Stimulated activated CD4-positive, alpha-beta T cell treated with anti-CD3 and anti-CD28 coated beads, Interleukin-12 subunit alpha, Interleukin-12 subunit beta, amount 100 ng/mL, for 4 hours (primary cell): ENCODE results near the gene ARPC3.
"Not testable (repeated sequence)": the region's sequence is repeated elsewhere in the genome, so short reads cannot be mapped to it uniquely, and the experiment has no call there.

Experiments used
- DNase-seq: peaks from one replicate; pipeline ENCODE4 v3.0.0-alpha.2; 2020

ARPC3 gene

DNA sequence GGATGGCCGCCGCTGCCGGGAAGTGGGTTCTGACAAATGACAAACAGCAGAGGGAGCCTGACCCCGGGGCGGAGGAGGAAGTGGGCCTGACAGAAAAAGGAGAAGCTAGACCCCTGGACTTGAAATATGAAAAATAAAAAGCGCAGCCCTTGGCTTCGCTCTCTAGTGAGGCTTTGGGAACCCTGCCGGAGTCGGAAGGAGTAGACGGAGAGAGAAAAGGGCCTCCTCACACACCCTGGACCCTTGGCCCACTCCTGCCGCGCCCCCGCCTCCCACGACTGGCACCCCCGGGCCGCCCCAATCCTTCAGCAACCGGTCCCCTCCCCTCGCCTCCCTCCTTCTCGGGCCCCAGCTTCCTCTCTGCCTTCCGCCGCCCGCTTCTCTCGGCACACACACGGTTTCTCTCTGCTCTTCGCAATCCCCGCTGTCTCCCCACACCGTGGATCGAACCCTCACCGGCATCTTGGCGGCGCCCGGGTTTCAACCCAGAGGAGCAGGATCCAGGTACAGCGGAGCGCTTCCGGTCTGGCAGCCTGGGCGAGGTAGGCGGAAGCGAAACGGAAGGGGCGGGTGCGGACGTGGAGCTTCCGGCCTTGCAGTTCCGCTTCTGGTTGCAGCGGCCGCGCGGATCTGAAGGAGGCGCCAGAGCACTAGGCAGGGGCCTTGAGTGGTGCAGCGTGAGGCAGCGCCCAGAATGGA lies at the start of gene ARPC3:
TSS of gene ARPC3 (minus strand) at position 539 of the 699 bp plus-strand sequence. CDS start at position 462, 77 bp downstream.
- peak; percentile 93 for DNase-seq

DNA sequence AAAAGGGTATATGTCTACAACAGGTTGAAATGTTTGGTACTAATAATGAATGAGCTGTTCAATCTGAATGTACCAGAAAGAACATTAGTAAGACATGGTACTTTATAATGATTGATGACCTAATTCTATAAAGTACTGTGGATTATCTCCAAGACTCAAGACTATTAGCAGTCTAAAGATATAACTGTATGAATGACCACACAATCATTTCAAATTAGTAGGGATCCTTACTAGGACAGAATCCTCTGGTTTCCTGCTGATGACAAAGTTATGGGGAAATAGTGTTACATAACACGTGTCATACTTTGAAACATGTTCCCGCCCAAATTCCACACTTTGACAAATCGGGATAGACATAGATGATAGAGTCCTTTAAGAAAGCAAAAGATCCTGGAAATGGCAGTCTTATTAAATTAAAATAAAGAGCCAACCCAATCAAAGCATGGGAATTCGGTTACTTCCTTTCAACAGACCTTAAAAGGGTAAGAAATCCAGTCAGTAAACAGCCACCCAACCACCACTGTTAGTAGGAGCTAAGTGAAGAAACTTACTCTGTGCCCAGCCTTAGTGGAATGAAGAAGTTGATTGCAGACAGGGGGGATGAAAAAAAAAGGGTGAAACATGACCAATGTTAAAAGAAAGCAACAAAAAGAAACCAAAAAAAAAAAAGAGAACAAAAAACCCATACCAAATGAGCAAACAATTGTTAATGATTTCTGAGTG lies 49.0 kb upstream of the ARPC3 start:
- DNase-seq, result no peak

DNA sequence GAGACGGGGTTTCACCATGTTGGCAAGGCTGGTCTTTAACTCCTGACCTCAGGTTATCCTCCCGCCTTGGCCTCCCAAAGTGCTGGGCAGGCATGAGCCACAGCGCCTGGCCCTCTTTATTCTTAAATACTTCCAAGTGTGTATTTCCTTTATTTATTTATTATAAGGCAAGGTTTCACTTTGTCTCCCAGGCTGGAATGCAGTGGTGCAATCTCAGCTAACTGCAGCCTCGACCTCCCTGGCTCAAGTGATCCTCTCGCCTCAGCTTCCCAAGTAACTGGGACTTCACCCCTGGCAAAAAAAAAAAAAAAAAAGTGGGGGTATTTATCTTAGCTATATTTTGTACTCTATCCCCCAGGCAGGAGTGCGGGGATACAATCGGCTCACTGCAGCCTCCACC lies 25.3 kb upstream of the ARPC3 start:
- DNase-seq, result no peak

DNA sequence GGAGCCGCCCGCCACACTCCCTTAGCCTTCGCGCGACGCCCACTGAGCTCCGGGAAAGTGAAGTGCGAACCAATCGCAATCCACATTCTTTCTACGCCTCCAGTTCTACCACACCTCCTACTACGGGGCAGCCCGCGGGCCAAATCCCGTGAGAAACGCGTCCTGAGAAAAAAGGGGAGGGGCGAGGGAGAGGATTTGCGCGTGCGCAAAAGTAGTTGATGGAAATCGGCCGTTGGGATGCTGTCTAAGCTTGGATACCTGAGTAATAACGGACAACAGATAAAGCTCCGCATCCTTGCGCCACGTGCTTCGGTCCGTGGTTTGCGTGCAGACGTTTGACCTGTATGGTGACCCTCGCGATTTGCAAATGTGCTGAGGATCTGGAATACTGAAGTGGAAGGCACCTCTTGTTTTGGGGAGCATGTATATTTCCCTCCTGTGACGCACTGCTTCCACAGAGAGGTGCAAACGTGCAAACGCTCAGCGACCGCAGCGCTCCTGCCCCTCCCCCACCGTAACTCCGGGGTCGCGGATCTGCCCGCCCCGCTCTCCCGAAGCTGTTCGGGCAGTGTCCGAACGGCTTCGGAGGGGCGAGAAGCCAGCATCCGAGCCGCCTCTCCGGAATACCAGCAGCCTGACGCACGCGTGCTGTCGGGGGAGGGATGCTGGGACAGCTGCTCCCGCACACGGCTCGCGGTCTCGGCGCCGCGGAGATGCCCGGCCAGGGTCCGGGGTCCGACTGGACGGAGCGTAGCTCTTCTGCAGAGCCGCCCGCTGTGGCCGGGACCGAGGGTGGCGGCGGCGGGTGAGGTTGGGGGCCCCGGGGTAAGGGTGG lies 18.3 kb upstream of the ARPC3 start, which contains the start of the genes FAM216A and GPN3:
TSS of gene FAM216A (plus strand) at position 632 of the 835 bp plus-strand sequence. CDS start at position 663, 31 bp downstream.
TSS of gene GPN3 (minus strand) at position 44 of the 835 bp plus-strand sequence. CDS start 54 bp downstream, outside the sequence.
- peak; percentile 89 for DNase-seq

DNA sequence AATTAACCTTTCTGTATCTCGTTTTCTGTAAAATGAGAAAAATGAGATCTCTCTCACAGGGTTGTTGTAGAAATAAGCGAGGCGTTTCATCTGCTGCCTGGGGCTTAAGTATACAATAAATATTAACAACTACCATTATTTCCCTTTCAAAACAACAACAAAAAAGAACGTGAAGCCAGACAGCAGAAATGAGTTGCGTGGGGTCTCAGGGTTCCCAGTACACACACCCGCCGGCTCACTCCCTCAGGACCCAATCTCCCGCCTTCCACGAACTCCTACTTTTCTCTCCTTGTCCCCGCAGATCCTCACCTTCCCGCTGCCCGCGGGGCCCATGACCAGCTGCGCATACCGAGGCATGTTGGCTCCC lies 17.7 kb upstream of the ARPC3 start:
- DNase-seq, result no peak

DNA sequence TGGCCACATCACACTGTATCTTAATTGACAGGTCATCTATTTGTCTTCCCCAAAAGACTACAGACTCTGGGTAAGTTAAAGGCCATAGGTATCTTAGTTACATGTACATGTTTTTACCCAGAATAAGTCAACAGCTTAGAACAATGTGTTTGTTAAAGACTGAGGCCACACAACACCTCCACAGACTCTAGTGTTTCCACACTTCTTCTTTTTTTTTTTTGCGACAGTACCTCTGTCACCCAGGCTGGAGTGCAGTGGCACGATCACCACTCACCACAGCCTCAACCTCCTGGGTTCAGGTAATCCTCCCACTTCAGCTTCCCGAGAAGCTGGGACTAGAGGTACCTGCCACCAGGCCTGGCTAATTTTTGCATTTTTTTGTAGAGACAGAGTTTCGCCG lies 16.7 kb upstream of the ARPC3 start:
- no peak for DNase-seq

DNA sequence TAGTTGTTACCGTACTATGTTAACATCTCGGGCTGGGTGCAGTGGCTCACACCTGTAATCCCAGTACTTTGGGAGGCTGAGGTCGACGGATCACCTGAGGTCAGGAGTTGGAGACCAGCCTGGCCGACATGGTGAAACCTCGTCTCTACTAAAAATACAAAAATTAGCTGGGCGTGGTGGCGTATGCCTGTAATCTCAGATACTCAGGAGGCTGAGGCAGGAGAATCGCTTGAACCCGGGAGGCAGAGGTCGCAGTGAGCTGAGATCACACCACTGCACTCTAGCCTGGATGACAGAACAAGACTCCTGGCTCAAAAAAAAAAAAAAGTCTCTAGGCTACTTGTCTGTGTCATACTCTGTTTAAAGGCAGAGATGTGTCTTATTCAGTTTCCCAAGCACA lies 15.6 kb upstream of the ARPC3 start:
- not testable (repeated sequence) for DNase-seq

DNA sequence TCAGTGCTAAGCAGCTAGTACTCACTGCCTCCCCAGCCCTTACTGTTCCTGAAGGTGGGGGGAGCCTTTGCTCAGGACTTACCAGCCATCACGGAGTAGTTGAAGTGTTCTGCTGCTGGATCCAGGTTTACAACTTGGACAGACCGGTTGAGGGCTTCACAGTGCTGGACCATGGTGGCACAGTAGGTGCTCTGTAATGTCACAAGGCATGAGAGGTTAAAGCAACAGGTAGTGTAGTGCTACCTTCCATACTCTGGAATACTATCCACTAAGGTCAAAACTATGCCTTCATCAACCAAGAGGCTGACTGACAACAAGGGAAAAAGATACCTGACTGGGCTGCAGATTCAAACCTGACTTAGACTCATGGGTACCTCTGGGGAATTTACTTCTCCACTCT lies 14.9 kb upstream of the ARPC3 start:
- no peak for DNase-seq

DNA sequence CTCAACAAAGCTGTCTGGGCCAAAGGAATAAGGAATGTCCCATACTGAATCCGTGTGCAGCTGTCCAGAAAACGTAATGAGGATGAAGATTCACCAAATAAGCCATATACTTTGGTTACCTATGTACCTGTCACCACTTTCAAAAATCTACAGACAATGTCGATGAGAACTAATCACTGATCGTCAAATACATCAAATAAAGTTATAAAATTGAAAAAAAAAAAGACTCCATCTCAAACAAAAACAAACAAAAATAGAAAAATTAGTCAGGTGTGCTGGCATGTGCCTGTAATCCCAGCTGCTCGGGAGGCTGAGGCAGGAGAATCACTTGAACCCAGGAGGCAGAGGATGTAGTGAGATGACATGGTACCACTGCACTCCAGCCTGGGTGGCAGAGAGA lies 11.1 kb upstream of the ARPC3 start:
- DNase-seq, result not testable (repeated sequence)

DNA sequence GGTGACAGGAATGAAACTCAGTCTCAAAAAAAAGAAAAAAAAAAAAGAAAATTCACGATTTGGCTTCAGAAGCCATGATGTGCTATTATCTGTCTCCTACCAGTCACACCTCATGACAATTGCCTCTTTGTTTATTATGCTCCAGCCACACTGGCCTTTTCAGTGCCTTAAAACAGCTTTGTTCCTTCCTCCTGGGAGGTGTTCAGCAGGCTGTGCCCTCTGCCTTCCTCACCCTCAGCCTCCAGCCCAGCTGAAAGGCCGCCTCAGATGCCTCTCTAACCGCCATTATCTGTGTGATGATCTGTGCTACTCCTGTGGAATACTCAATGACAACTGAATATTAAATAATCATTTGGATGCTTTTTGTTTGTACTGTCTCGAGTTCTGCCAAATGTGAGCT lies 8.6 kb upstream of the ARPC3 start:
- no peak for DNase-seq

DNA sequence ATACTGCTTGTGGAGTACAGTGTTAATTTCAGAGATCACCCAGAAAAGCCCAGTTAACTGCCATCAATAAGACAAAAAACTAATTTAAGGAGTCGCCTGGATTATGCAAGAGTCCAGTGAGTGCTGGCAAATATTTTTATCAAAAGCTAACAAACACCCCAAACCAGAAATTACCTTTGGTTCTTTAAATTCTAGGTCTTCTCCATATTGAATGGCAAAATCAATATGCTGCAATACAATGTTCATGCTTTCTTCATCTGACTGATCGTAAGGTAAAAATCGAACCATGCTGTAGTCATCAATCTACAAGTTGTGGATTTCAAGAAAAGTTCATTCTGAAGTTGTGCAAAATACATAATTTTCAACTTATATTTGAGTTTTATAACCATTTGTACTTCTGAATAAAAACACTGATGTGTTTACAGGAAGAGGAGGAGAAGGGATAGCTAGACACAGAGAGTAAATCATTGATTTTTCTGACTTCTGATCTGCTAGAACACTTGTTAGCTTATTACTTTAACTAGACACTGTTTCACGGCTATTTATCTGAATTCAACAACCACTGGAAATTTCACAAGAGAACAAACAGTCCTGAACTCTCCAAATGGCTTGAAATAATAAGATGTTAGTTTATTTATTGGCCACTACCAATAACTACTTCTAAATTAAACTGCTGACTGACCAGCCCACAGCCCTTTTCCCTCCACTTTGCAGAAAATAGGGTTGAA lies 3.6 kb upstream of the ARPC3 start:
- DNase-seq, result no peak

DNA sequence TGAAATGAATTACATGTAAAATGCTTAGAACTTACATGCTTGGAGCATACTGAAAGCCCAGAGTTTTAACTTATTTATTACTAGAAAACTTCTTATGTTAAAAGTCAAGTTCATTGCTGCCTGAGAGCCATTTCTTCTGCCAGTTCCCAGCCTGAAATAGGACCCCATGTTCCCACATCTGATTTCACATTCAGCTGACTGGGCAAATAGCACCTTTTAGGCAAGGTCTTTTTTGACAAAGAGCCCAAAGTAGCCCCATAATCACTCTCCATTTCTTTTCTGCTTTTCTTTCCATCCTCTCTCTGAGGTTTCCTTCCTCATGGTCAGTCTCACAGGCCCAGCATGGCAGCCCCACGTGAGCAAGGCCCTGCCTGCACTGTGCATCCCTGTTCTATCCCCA lies 1.1 kb upstream of the ARPC3 start:
- no peak for DNase-seq

DNA sequence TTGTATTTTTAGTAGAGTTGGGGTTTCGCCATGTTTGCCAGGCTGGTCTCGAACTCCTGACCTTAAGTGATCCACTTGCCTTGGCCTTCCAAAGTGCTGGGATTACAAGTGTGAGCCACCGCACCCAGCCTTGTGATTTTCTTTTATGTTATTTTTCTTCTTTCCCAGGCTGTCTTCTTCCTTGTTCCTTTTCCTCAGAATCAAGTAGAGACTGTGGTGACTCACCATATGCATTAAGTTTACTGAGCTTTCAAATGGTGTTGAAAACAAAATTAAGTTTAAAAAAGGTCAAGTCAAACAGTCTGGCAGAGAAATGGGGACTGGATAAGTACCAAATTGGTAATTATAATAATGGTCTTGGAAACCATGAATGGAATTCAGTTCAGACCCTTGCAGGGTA lies 5.7 kb downstream of the ARPC3 start:
- no peak for DNase-seq

DNA sequence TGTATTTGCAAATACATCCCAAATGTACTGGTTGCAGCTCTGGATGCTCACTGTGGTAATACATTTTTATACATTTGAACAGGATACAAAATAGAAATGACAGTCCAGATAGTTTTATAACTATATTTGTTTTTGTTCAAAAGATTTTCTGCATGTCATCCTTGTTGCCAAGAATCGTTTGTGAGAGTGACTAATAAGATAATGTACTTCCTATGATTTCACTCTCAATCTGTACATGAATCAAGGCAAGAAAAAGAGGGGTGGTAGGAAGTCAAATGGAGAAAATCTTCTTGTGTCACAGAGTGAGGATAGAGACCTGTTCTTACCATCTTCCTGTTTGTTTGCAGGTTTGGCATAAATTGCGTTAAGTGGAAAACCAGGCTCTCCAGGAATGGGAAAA lies 13.9 kb downstream of the ARPC3 start:
- DNase-seq, result no peak

DNA sequence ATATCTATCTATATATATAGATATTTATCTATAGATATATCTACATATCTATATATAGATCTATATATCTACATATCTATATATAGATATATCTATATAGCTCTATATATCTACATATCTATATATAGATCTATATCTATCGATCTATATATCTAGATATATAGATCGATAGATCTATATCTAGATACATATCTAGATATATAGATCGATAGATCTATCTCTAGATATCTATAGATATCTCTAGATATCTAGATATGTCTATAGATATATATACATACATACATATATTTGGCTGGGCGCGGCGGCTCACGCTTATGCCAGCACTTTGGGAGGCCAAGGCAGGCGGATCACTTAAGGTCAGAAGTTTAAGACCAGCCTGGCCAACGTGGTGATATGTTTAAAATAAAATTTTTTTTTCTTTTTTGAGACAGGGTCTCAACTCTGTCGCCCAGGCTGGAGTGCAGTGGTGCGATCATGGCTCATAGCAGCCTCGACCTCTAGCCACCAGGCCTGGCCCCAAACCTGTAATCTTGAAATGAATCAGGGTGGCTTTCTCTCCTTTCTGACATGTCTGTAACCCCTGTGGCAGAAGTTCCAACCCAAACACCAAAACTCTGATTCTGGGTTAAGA lies 18.1 kb downstream of the ARPC3 start:
- no peak for DNase-seq

DNA sequence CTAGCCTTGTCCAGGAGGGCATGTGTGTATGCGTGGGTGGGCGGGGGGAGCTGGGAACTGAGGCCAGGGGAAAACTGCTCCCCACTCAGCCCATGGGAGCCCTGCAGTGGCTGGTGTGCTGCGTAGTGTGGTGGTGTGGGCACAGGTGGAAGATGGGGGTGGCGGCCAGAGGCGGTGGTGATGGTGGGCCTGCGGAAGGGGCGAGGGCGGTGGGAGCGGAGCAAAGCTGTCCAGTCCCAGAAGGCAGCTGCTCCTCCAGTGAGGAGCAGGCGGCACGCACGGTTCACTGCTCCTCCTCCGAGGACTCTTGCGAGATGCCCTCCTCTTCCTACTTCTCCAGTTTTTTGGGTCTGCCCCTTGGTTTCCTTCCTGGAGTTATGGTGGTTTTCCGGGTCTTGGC lies 20.5 kb downstream of the ARPC3 start:
- DNase-seq, result not testable (repeated sequence)

DNA sequence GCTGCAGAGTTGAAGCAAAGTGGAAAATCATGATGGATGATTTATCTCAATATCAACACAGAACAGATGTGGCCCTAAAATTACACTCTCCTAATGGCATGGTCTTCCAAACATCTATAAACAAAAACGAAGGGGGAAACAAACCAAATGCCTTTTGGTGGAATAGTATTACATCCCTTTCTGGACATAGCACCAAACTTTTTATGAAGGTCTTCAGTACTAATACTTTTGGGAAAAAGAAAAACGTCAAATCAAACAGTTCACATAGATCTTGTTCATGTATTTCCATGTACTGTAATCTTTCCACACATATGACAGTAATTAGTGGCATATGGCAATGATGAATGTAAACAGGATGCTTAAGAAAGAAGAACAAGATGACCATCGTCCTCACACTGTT lies 23.7 kb downstream of the ARPC3 start:
- no peak for DNase-seq

DNA sequence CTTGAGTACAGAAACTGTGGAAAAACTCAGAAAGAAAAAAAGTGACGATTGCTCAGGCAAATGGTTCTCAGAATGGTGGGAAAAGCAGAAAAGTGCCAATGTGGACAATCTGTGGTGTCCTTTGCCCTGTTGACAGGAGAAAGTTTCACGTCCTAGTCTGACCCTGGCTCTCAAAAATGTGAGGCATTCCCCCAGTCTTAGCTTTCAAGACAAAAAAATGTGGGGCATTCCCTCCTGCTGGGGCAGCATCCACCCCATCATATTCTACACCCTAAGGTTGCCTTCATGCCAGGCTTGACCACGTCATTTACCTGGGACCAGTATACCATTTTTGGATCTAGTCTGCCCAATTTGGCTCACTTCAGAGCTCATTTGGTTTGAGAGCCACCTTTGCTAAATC lies 25.9 kb downstream of the ARPC3 start:
- no peak for DNase-seq

DNA sequence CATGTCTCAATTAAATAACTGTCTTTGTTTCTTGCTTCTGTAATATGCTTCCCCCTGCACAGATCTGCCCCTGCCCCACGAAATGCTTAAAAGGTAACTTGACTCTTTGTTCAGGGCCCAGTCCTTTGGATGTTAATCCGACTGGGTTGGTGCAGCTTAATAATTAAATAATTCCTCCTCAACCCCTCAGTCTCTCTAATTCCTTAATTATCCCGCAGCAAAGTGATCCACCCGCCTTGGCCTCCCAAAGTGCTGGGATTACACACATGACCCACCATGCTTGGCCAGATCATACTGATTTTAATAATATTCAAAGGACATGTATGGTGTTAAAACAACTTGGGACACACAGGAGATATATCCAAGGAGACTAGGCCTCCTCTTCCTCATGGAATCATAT lies 28.4 kb downstream of the ARPC3 start:
- DNase-seq, result no peak

DNA sequence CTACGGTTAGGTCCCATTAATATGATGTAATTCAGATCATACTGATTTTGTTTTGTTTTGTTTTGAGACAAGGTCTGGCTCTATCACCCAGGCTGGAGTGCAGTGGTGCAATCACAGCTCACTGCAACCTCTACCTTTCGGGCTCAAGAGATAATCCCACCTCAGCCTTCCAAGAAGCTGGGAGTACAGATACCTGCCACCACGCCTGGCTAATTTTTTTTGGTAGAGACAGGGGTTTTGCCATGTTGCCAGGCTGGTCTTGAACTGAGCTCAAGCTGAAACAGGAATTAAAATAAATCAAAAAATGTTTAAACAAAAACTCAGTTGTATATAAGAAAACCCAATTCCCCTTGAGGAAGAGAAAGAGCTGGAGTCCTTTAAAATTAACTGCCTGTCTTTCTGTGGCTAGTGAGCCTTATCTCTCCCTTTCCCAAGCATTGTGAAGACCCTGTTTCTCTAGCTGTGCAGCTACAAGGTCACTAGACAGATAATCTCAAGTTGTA lies 28.9 kb downstream of the ARPC3 start:
- no peak for DNase-seq

DNA sequence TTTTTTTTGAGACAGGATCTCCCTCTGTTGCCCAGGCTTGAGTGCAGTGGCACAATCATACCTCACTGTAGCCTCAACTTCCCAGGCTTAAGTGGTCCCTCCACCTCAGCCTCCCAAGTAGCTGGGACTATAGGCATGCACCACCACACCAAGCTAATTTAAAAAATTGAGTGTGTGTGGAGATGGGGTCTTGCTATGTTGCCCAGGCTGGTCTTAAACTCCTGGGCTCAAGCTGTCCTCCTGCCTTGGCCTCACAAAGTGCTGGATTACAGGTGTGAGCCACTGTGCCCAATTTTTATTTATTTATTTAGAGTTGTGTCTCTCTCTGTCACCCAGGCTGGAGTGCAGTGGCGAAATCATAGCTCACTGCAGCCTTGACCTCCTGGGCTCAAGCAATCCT lies 29.5 kb downstream of the ARPC3 start:
- DNase-seq, result not testable (repeated sequence)

DNA sequence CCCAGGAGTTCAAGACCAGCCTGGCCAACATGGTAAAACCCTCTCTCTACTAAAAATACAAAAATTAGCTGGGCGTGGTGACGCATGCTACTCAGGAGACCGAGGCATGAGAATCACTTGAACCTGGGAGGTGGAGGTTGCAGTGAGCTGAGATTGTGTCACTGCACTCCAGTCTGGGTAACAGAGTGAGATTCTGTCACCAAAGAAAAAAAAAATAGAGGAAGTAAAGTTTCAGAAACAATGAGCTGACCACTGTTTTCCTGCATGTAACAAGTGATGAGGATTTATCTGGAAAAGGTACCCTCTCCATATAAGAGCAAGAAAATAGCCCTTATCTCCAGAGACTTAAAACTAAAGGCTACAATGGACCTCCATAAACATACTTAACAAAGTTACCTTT lies 33.0 kb downstream of the ARPC3 start:
- DNase-seq, result not testable (repeated sequence)
